Duodenal mucosa (tissue), 2 donors: ENCODE results near the gene EPHX1.
A peak's percentile ranks its signal among the peaks of the same experiment; 100 is the strongest.

ENCODE experiments used
- H3K27ac ChIP-seq: one replicate; pipeline ENCODE4 v1.7.0; 2013; ENCODE audit warnings: low read depth, low read length
- H3K27me3 ChIP-seq, 2 donors: one replicate each; pipeline ENCODE4 v1.7.0; 2013; ENCODE audit warnings: low read length in 2 of 2, control low read depth in 1 of 2; ENCODE audit not compliant: insufficient read depth in 2 of 2, control insufficient read depth in 1 of 2
- H3K36me3 ChIP-seq, 2 donors: one replicate each; pipeline ENCODE4 v1.7.0; 2013; ENCODE audit warnings: low read length in 2 of 2, control low read depth in 1 of 2; ENCODE audit not compliant: insufficient read depth in 2 of 2, control insufficient read depth in 1 of 2
- H3K4me1 ChIP-seq, 2 donors: one replicate each; pipeline ENCODE4 v1.7.0; 2013; ENCODE audit warnings: low read length in 2 of 2, control low read depth in 1 of 2; ENCODE audit not compliant: insufficient read depth in 2 of 2, control insufficient read depth in 1 of 2
- H3K4me3 ChIP-seq, 2 donors: one replicate each; pipeline ENCODE4 v1.7.0; 2013; ENCODE audit warnings: low read length in 2 of 2, low read depth in 1 of 2
- H3K9ac ChIP-seq, 2 donors: one replicate each; pipeline ENCODE4 v1.7.0; 2013; ENCODE audit warnings: low read length in 2 of 2, low read depth in 1 of 2
- H3K9me3 ChIP-seq, 2 donors: one replicate each; pipeline ENCODE4 v1.7.0; 2013; ENCODE audit warnings: low read length in 2 of 2, control low read depth in 1 of 2; ENCODE audit not compliant: control insufficient read depth in 1 of 2

Gene EPHX1

GRCh38 chr1:225872075-225872430, 62.1 kb downstream of the EPHX1 start:
- Histone ChIP-seq H3K27ac (no peak overlapping the region), H3K4me3 (no peak overlapping the region), H3K9me3 (no peaks in the 10 kb centered on the region), H3K9ac (no peak overlapping the region), H3K36me3 (peaks cover 35 to 72% of the 10 kb centered on the region in 2 donors), H3K27me3 (no peaks in the 10 kb centered on the region), H3K4me1 (peaks cover 10 to 20% of the 10 kb centered on the region in 2 donors)

GRCh38 chr1:225873281-225873850, 63.4 kb downstream of the EPHX1 start:
- H3K27ac ChIP-seq, result no peak overlapping the region
- no peaks in the 10 kb centered on the region for H3K27me3 ChIP-seq
- H3K9me3 ChIP-seq, result no peaks in the 10 kb centered on the region
- H3K9ac ChIP-seq, result no peak overlapping the region
- H3K4me3 ChIP-seq, result no peak overlapping the region
- H3K36me3 ChIP-seq, result peaks cover 25 to 64% of the 10 kb centered on the region in 2 donors
- peaks cover 23 to 33% of the 10 kb centered on the region in 2 donors for H3K4me1 ChIP-seq

- Histone ChIP-seq H3K9me3 (no peaks in the 10 kb centered on the region), H3K4me1 (peaks cover 34 to 44% of the 10 kb centered on the region in 2 donors), H3K27me3 (no peaks in the 10 kb centered on the region), H3K36me3 (peaks cover 26 to 60% of the 10 kb centered on the region in 2 donors), H3K9ac (no peak overlapping the region), H3K4me3 (no peak overlapping the region), H3K27ac (no peak overlapping the region)
Measured at GRCh38 chr1:225874431-225874830, 64.5 kb downstream of the EPHX1 start.

DNA sequence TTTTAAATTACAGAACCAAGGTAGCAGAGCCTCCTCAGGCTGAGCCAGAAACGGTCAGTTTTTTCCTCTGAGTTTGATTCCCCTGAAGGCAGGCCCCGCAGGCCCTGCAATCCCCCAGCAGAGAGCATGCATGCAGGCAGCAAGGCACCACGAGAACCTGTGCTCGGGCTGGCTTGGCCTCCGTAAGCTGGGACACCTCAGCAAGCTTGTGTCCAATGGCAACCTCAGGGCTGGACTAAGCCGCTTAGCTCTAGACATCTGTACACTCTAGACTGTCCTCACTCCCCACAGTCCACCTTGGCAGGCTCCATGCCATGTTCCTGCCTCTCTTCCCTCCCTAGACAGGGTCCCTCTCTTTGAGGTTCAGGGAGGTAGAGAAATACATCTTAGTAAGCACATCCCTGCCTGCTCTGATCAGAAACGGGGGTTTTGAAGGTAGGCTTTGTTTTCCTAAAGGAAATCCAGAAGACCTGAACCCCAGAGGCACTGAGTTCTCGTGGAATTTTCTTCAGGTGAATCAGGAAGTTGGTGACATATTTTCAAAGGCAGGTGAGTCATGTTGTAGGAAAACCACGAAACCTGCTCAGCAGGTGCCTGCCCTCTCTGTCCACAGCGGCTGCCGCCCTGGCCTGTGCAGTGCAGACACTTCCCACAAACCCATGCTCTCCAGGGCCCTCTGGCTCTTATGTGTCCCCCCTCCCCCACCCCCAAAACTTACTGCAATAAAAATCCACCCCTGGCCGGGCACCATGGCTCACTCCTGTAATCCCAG, 65.3 kb downstream of the EPHX1 start:
- Histone ChIP-seq H3K36me3 (peaks cover 21 to 57% of the 10 kb centered on the region in 2 donors), H3K27ac (peak overlapping the region; percentile 24), H3K4me1 (peaks cover 42 to 52% of the 10 kb centered on the region in 2 donors), H3K9ac (peak overlapping the region; percentile 18 to 54), H3K9me3 (no peaks in the 10 kb centered on the region), H3K27me3 (no peaks in the 10 kb centered on the region), H3K4me3 (peak overlapping the region in 1 of 2 donors; percentile 1)

GRCh38 chr1:225876900-225877510, 67.1 kb downstream of the EPHX1 start:
- H3K4me3 ChIP-seq, result peak overlapping the region in 1 of 2 donors; percentile 27
- no peaks in the 10 kb centered on the region for H3K27me3 ChIP-seq
- H3K27ac ChIP-seq, result no peak overlapping the region
- H3K9ac ChIP-seq, result peak overlapping the region; percentile 2 to 15
- H3K9me3 ChIP-seq, result no peaks in the 10 kb centered on the region
- H3K4me1 ChIP-seq, result peaks cover 55 to 65% of the 10 kb centered on the region in 2 donors
- peaks cover 5 to 40% of the 10 kb centered on the region in 2 donors for H3K36me3 ChIP-seq

GRCh38 chr1:225877580-225877979, 67.7 kb downstream of the EPHX1 start:
- Histone ChIP-seq H3K27ac (no peak overlapping the region), H3K4me1 (peaks cover 55 to 65% of the 10 kb centered on the region in 2 donors), H3K9me3 (no peaks in the 10 kb centered on the region), H3K4me3 (peak overlapping the region in 1 of 2 donors; percentile 27), H3K9ac (peak overlapping the region; percentile 12 to 15), H3K36me3 (peaks cover 5 to 35% of the 10 kb centered on the region in 2 donors), H3K27me3 (no peaks in the 10 kb centered on the region)

DNA sequence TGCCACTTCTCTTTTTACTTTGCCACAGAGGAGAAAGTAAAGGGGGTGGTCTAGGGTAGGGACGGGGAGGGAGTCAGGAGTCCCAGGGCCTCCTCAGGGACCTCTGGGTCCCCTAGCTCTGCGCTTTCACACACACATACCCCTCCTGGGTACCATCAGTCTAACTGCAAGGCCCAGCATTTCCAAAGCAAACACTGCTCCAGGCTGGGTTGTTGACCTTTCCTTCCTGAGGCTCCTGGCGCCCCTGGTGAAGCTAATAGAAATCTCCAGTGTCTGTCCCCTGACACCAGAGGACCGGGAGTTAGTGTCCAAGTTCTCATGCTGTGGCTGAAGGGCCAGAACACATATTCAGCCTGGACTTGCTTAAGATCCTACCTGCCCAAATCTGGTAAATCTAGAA, 68.4 kb downstream of the EPHX1 start:
- Histone ChIP-seq H3K9ac (peak overlapping the region; percentile 26 to 32), H3K36me3 (peaks cover 3 to 30% of the 10 kb centered on the region in 2 donors), H3K27ac (no peak overlapping the region), H3K9me3 (no peaks in the 10 kb centered on the region), H3K27me3 (no peaks in the 10 kb centered on the region), H3K4me1 (peaks cover 55 to 70% of the 10 kb centered on the region in 2 donors), H3K4me3 (no peak overlapping the region)

DNA sequence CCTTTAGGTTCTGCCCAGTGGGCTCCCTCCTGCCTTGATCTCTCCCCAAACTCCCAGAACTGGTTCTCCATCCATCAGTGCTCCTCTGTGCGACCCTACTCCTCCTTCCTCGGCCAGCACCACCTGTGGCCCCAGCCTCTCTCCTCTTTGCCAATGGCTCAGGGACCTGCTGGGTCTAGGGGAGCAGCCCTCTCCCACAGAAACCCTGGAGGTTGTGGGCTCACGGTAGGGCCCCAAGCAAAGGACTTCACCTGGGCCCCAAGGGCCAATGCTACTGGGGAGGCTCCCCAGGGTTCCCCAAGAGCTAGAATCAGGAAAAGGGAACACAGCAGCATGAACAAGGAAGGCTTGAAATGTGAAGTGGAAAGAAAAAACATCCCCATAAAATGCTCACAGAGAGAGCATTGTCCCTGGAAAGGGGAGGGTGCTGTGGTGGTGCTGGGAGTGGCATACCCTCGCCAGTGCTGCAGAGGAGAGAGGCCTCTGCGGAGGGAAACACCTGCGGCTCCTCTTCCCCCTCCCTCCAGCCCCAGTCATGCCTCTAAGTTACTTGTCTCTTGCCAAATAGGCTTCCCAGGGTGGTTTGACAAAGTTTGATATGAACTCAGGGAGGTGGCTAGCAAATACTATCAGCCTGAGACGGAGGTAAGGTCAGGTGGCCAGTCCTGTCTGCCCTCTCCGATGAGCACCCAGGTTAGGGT, 69.7 kb downstream of the EPHX1 start:
- Histone ChIP-seq H3K36me3 (peaks cover 3 to 17% of the 10 kb centered on the region in 2 donors), H3K4me1 (peaks cover 55 to 73% of the 10 kb centered on the region in 2 donors), H3K9ac (peak overlapping the region; percentile 48 to 97), H3K4me3 (peak overlapping the region; percentile 81 to 89), H3K9me3 (no peaks in the 10 kb centered on the region), H3K27me3 (no peaks in the 10 kb centered on the region), H3K27ac (peak overlapping the region; percentile 58)

DNA sequence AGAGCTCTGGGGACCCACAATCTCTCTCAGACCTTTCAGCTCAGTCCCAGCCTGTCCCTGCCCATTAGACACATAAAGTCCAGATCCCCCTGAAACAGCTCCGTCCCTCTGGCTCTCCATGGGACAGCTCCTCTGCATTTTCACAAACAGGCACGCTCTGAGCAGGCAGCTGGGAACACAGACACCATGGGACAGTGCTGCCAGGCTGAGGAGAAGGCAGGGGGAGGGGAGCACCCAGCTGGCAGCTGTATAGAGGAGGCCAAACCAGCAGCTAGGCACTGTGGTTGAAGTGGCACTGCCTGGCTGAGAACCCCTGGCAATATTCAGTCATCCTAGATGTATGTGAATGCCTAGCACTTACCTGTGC, 70.3 kb downstream of the EPHX1 start:
- Histone ChIP-seq H3K27ac (peak overlapping the region; percentile 53), H3K27me3 (no peaks in the 10 kb centered on the region), H3K9ac (peak overlapping the region; percentile 48 to 97), H3K36me3 (peaks cover 3 to 13% of the 10 kb centered on the region in 2 donors), H3K4me1 (peaks cover 55 to 69% of the 10 kb centered on the region in 2 donors), H3K9me3 (no peaks in the 10 kb centered on the region), H3K4me3 (peak overlapping the region; percentile 81 to 89)
